H1 (cell line): ENCODE results near the gene MAST2. TPM values are rescaled to one million over a fixed set of nuclear protein-coding genes. Genes with fewer than 3 reads are reported as not detected.

ENCODE experiments used
- NRF1 ChIP-seq: IDR thresholded peaks from 2 replicates; pipeline ENCODE4 v1.6.1; 2011; ENCODE audit warnings: mild to moderate bottlenecking, low read depth, low read length, improper control_type of control experiment
- SP4 ChIP-seq: IDR thresholded peaks from 2 replicates; pipeline ENCODE4 v1.6.1; 2012; ENCODE audit warnings: low read length, inconsistent platforms
- polyA plus RNA-seq, 7 experiments: library from polyadenylated mRNA; depleted of rRNA in 3 of 7; stranded (reverse) in 5 of 7; unstranded in 2 of 7; fragments of >200 nt in 5 of 7; fragments of 200-250 nt in 2 of 7; gene quantifications; 1 replicate in 5 of 7; 2 replicates in 1 of 7; 4 replicates in 1 of 7; pipeline versions ENCODE4 v1.2.1 to v1.2.3, GENCODE V29; 2011 to 2013; ENCODE audit warnings: missing spikeins in 2 of 7, mixed read lengths in 2 of 7
- total RNA-seq: library from RNA; stranded (reverse); fragmentation: NEBNext Ultra II Directional; extraction: Animal tissue kit (Norgen Biotek cat#: 25700); gene quantifications from 2 replicates; pipeline ENCODE4 v1.2.1, GENCODE V29; 2021
- TF ChIP-seq, protein P1 (sequence below): IDR thresholded peaks from 2 replicates; pipeline ENCODE4 v1.6.1; 2011; ENCODE audit warnings: low read length, improper control_type of control experiment

MAST2 gene
- total and polyA plus RNA-seq, 2 of the 8 experiments (the other 6 are each of a cell fraction or from before 2014, with no cell fraction given) = 20.5 to 35.4 TPM

- TF ChIP-seq, protein P1, sequence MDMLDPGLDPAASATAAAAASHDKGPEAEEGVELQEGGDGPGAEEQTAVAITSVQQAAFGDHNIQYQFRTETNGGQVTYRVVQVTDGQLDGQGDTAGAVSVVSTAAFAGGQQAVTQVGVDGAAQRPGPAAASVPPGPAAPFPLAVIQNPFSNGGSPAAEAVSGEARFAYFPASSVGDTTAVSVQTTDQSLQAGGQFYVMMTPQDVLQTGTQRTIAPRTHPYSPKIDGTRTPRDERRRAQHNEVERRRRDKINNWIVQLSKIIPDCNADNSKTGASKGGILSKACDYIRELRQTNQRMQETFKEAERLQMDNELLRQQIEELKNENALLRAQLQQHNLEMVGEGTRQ = no peak
- no peak for TF ChIP-seq NRF1
- no peak for TF ChIP-seq SP4
- TF ChIP-seq, all 59 proteins: peak for 0
These were observed 183.8 kb downstream of the MAST2 start (continued) for GRCh38 chr1:45987204-45987603.
